Measurements from ENCODE around the gene ZEB2. TPM values are rescaled to one million over a fixed set of nuclear protein-coding genes. Genes with fewer than 3 reads are reported as not detected.
A peak's percentile ranks its signal among the peaks of the same experiment; 100 is the strongest.

ZEB2 gene
- total RNA-seq, 4 donors from 2014 or later = 168 to 344 (median 251) TPM

GRCh38 chr2:144509879-144510221 is 10.1 kb downstream of the ZEB2 start:
- no peak for DNase-seq (ENCODE audit: low spot score)
- ATAC-seq (ENCODE audit: low FRiP score) = no peak
- no peak for TF ChIP-seq CTCF (IDR thresholded peaks at IDR 0.05)

GRCh38 chr2:144509001-144509878 is 10.7 kb downstream of the ZEB2 start:
- ATAC-seq (ENCODE audit: low FRiP score) (no peak), DNase-seq (ENCODE audit: low spot score) (no peak)
- no peak for TF ChIP-seq CTCF (IDR thresholded peaks at IDR 0.05)

- ATAC-seq (ENCODE audit: low FRiP score) = no peak
- no peak for DNase-seq (ENCODE audit: low spot score)
- no peak for TF ChIP-seq CTCF (IDR thresholded peaks at IDR 0.05)
These were observed 11.6 kb downstream of the ZEB2 start for GRCh38 chr2:144508172-144508851.

- ATAC-seq (ENCODE audit: low FRiP score) (no peak), DNase-seq (ENCODE audit: low spot score) (no peak)
- no peak for TF ChIP-seq CTCF (IDR thresholded peaks at IDR 0.05)
These were observed 12.3 kb downstream of the ZEB2 start for GRCh38 chr2:144507441-144508171.

- ATAC-seq (ENCODE audit: low FRiP score) (peak; percentile 85), DNase-seq (ENCODE audit: low spot score) (no peak)
- no peak for TF ChIP-seq CTCF (IDR thresholded peaks at IDR 0.05)
These were observed 14.6 kb downstream of the ZEB2 start for GRCh38 chr2:144505245-144505831.

GRCh38 chr2:144504218-144504641 is 15.7 kb downstream of the ZEB2 start:
- ATAC-seq (ENCODE audit: low FRiP score) (no peak), DNase-seq (ENCODE audit: low spot score) (no peak)
- TF ChIP-seq CTCF (IDR thresholded peaks at IDR 0.05) = no peak

Data from omental fat pad (tissue), 4 donors.